Measurements from ENCODE around the gene ATRX.

GRCh38 chrX:77652095-77652494, 133.9 kb downstream of the ATRX start:
- TF ChIP-seq YY1 (IDR thresholded peaks at IDR 0.05; ENCODE audit: insufficient read depth, insufficient read length) (no peak), ZNF274 (IDR thresholded peaks at IDR 0.05; ENCODE audit: low read depth, low read length) (no peak), SUZ12 (IDR thresholded peaks at IDR 0.05; ENCODE audit: extremely low read depth, insufficient read depth, insufficient read length) (no peak)

Data from NT2/D1 (cell line).